H1 (cell line): ENCODE data around the gene PIAS1. TPM values are rescaled to one million over a fixed set of nuclear protein-coding genes. Genes with fewer than 3 reads are reported as not detected.

ENCODE experiments used
- CTCF ChIA-PET: fragments of 300-600 bp; sonication (Branson Sonifier 250); formaldehyde crosslinking; loops from one replicate; lab custom pipeline; 2021; ENCODE audit not compliant: partially characterized antibody; lab: Charles Lee
- POLR2A ChIA-PET: fragments of 300-600 bp; sonication (Branson Sonifier 250); formaldehyde crosslinking; loops from one replicate; lab custom pipeline; 2021; ENCODE audit warnings: inconsistent platforms; ENCODE audit not compliant: partially characterized antibody; lab: Charles Lee
- DNase-seq, 2 experiments: peaks; one replicate each; pipeline versions ENCODE4 v3.0.0 to v3.0.0-alpha.2; 2010 to 2022; ENCODE audit warnings: low spot score in 2 of 2, low read depth in 1 of 2, mixed read lengths in 1 of 2
- FAIRE-seq: peaks from 2 replicates; lab custom pipeline; 2011; peaks lifted over from hg19 to GRCh38; lab: Jason Lieb, UNC
- H2AFZ ChIP-seq: 2 replicates; pipeline ENCODE4 v1.8.1; 2012; ENCODE audit warnings: low read length, inconsistent platforms
- H2AK5ac ChIP-seq: 2 replicates; pipeline ENCODE4 v1.6.1; 2013; ENCODE audit warnings: low read depth, low read length
- H2BK120ac ChIP-seq: replicated peaks from 2 replicates; pipeline ENCODE3; 2013; ENCODE audit warnings: low read depth, low read length, inconsistent platforms
- H2BK12ac ChIP-seq: 2 replicates; pipeline ENCODE4 v1.6.1; 2013; ENCODE audit warnings: low read depth, low read length
- H2BK15ac ChIP-seq: 2 replicates; pipeline ENCODE4 v1.6.1; 2013; ENCODE audit warnings: low read length
- H2BK20ac ChIP-seq: 2 replicates; pipeline ENCODE4 v1.6.1; 2013; ENCODE audit warnings: low read length
- H2BK5ac ChIP-seq: 2 replicates; pipeline ENCODE4 v1.6.1; 2013; ENCODE audit warnings: low read depth, low read length
- H3K14ac ChIP-seq: 2 replicates; pipeline ENCODE4 v1.6.1; 2013; ENCODE audit warnings: inconsistent platforms; ENCODE audit not compliant: insufficient read length
- H3K18ac ChIP-seq: 2 replicates; pipeline ENCODE4 v1.6.1; 2013; ENCODE audit warnings: low read length; ENCODE audit errors: extremely low read depth
- H3K23ac ChIP-seq: 2 replicates; pipeline ENCODE4 v1.6.1; 2013; ENCODE audit warnings: inconsistent platforms; ENCODE audit not compliant: insufficient read length
- H3K23me2 ChIP-seq: 2 replicates; pipeline ENCODE4 v1.6.1; 2013; ENCODE audit warnings: low read depth, low read length
- H3K27ac ChIP-seq: 2 replicates; pipeline ENCODE4 v1.6.1; 2011; ENCODE audit warnings: low read depth, low read length, inconsistent platforms
- H3K27me3 ChIP-seq, 4 experiments: replicated peaks in 1 of 4; 1 replicate in 1 of 4; 2 replicates in 3 of 4; pipeline versions ENCODE4 v1.6.1 to v1.8.1; 2011 to 2013; ENCODE audit warnings: low read length in 3 of 4, mild to moderate bottlenecking in 3 of 4, inconsistent platforms in 2 of 4, mixed read lengths in 2 of 4, moderate library complexity in 1 of 4; ENCODE audit not compliant: control insufficient read depth in 3 of 4, insufficient read depth in 3 of 4; ENCODE audit errors: extremely low read depth in 1 of 4
- H3K36me3 ChIP-seq, 4 experiments: 2 replicates each; pipeline versions ENCODE4 v1.6.1 to v1.8.1; 2011 to 2013; ENCODE audit warnings: mild to moderate bottlenecking in 4 of 4, low read length in 3 of 4, moderate library complexity in 2 of 4, control low read depth in 1 of 4, inconsistent platforms in 1 of 4; ENCODE audit not compliant: insufficient read depth in 4 of 4, control insufficient read depth in 2 of 4
- H3K4ac ChIP-seq: replicated peaks from 2 replicates; pipeline ENCODE3; 2013; ENCODE audit warnings: low read length, low read depth, mixed read lengths, inconsistent platforms; ENCODE audit not compliant: insufficient read length
- H3K4me1 ChIP-seq, 4 experiments: replicated peaks in 1 of 4; 1 replicate in 1 of 4; 2 replicates in 3 of 4; pipeline versions ENCODE4 v1.6.1 to v1.8.1; 2011 to 2013; ENCODE audit warnings: low read length in 3 of 4, inconsistent platforms in 2 of 4, mixed read lengths in 1 of 4; ENCODE audit not compliant: insufficient read depth in 4 of 4, control insufficient read depth in 3 of 4
- H3K4me2 ChIP-seq, 2 experiments: 2 replicates each; pipeline versions ENCODE4 v1.6.1 to v1.8.1; 2011 to 2013; ENCODE audit warnings: low read depth in 2 of 2, low read length in 2 of 2, control low read depth in 1 of 2, inconsistent platforms in 1 of 2, mild to moderate bottlenecking in 1 of 2; ENCODE audit not compliant: insufficient read depth in 1 of 2
- H3K4me3 ChIP-seq, 4 experiments: fragments of 200-600, 300-600 bp in 1 of 4; sonication (generic), shearing (Covaris generic), sonication (Bioruptor Twin) in 1 of 4; 2 replicates each; pipeline versions ENCODE4 v1.5.1 to v1.8.1; 2011 to 2016; ENCODE audit warnings: low read length in 4 of 4, low read depth in 3 of 4, control low read depth in 2 of 4, inconsistent platforms in 2 of 4, mild to moderate bottlenecking in 2 of 4, mixed read lengths in 1 of 4, moderate library complexity in 1 of 4; ENCODE audit not compliant: insufficient read depth in 2 of 4; ENCODE audit errors: extremely low read depth in 1 of 4
- H3K56ac ChIP-seq: replicated peaks from 2 replicates; pipeline ENCODE3; 2013; ENCODE audit warnings: low read depth, mild to moderate bottlenecking, mixed read lengths, low read length, inconsistent platforms; ENCODE audit not compliant: insufficient read length
- H3K79me1 ChIP-seq: 2 replicates; pipeline ENCODE4 v1.6.1; 2013; ENCODE audit warnings: low read depth, low read length, control low read depth
- H3K79me2 ChIP-seq, 2 experiments: 2 replicates each; pipeline versions ENCODE4 v1.6.1 to v1.8.1; 2012 to 2013; ENCODE audit warnings: low read length in 2 of 2, mild to moderate bottlenecking in 2 of 2, inconsistent platforms in 1 of 2; ENCODE audit not compliant: insufficient read depth in 2 of 2, control insufficient read depth in 1 of 2
- H3K9ac ChIP-seq, 4 experiments: replicated peaks in 1 of 4; 1 replicate in 1 of 4; 2 replicates in 3 of 4; pipeline versions ENCODE4 v1.6.1 to v1.8.1; 2011 to 2013; ENCODE audit warnings: low read depth in 3 of 4, low read length in 3 of 4, control low read depth in 2 of 4, mild to moderate bottlenecking in 2 of 4, moderate library complexity in 2 of 4, inconsistent platforms in 1 of 4; ENCODE audit errors: extremely low read depth in 1 of 4
- H3K9me3 ChIP-seq, 2 experiments: 2 replicates each; pipeline versions ENCODE4 v1.6.1 to v1.8.1; 2012 to 2013; ENCODE audit warnings: mild to moderate bottlenecking in 2 of 2, moderate library complexity in 2 of 2, control low read depth in 1 of 2, inconsistent platforms in 1 of 2, low read depth in 1 of 2, low read length in 1 of 2, mixed read lengths in 1 of 2; ENCODE audit not compliant: insufficient read depth in 2 of 2
- H4K20me1 ChIP-seq, 2 experiments: replicated peaks in 1 of 2; 2 replicates each; pipeline versions ENCODE3 to v1.8.1; 2011 to 2013; ENCODE audit warnings: inconsistent platforms in 2 of 2, low read length in 2 of 2, mild to moderate bottlenecking in 1 of 2; ENCODE audit not compliant: insufficient read depth in 2 of 2, control insufficient read depth in 1 of 2
- H4K5ac ChIP-seq: 2 replicates; pipeline ENCODE4 v1.6.1; 2013; ENCODE audit warnings: low read length, low read depth, mixed read lengths, inconsistent platforms; ENCODE audit not compliant: insufficient read length
- H4K8ac ChIP-seq: 2 replicates; pipeline ENCODE4 v1.8.0; 2013; ENCODE audit warnings: mild to moderate bottlenecking, moderate library complexity, low read length, inconsistent platforms; ENCODE audit not compliant: insufficient read depth; ENCODE audit errors: extremely low read depth
- H4K91ac ChIP-seq: replicated peaks from 2 replicates; pipeline ENCODE3; 2013; ENCODE audit warnings: low read length, mixed read lengths, inconsistent platforms; ENCODE audit not compliant: insufficient read length
- JUND ChIP-seq: IDR thresholded peaks from 2 replicates; pipeline ENCODE4 v1.6.1; 2011; ENCODE audit warnings: mild to moderate bottlenecking, improper control_type of control experiment, low read length
- PHF8 ChIP-seq: fragments of 200-600 bp; sonication (generic); conservative IDR thresholded peaks from 2 replicates; pipeline ENCODE4 v1.7.1; 2012; ENCODE audit warnings: low read depth, mild to moderate bottlenecking, inconsistent platforms, low read length, moderate library complexity
- POLR2A ChIP-seq, 2 experiments: IDR thresholded peaks; 1 replicate in 1 of 2; 2 replicates in 1 of 2; pipeline ENCODE4 v1.6.1; 2011; ENCODE audit warnings: low read depth in 2 of 2, low read length in 2 of 2, mild to moderate bottlenecking in 2 of 2; ENCODE audit errors: control extremely low read depth in 1 of 2
- SIX5 ChIP-seq: IDR thresholded peaks from 2 replicates; pipeline ENCODE4 v1.6.1; 2011; ENCODE audit warnings: mild to moderate bottlenecking, low read depth, low read length
- WGBS, 2 experiments: shearing (Covaris generic) in 1 of 2; methylation state at CpG; one replicate each; pipeline versions ENCODE4 v1.1.6 to v1.1.7; 2013 to 2015; ENCODE audit warnings: low lambda C conversion rate in 2 of 2, mixed read lengths in 2 of 2, inconsistent platforms in 1 of 2, low coverage in 1 of 2, missing lambda C conversion rate in 1 of 2; ENCODE audit not compliant: insufficient replicate concordance in 2 of 2, insufficient coverage in 1 of 2, insufficient read length in 1 of 2; ENCODE audit errors: extremely low coverage in 1 of 2, missing lambda C conversion rate in 1 of 2; 5-methylcytosine and 5-hydroxymethylcytosine counted together
- polyA plus RNA-seq, 7 experiments: library from polyadenylated mRNA; depleted of rRNA in 3 of 7; stranded (reverse) in 5 of 7; unstranded in 2 of 7; fragments of >200 nt in 5 of 7; fragments of 200-250 nt in 2 of 7; gene quantifications; 1 replicate in 5 of 7; 2 replicates in 1 of 7; 4 replicates in 1 of 7; pipeline versions ENCODE4 v1.2.1 to v1.2.3, GENCODE V29; 2011 to 2013; ENCODE audit warnings: missing spikeins in 2 of 7, mixed read lengths in 2 of 7
- total RNA-seq: library from RNA; stranded (reverse); fragmentation: NEBNext Ultra II Directional; extraction: Animal tissue kit (Norgen Biotek cat#: 25700); gene quantifications from 2 replicates; pipeline ENCODE4 v1.2.1, GENCODE V29; 2021

The PIAS1 gene
- total and polyA plus RNA-seq, 2 of the 8 experiments (the other 6 are each of a cell fraction or from before 2014, with no cell fraction given): 30.8 to 34.5 TPM

DNA sequence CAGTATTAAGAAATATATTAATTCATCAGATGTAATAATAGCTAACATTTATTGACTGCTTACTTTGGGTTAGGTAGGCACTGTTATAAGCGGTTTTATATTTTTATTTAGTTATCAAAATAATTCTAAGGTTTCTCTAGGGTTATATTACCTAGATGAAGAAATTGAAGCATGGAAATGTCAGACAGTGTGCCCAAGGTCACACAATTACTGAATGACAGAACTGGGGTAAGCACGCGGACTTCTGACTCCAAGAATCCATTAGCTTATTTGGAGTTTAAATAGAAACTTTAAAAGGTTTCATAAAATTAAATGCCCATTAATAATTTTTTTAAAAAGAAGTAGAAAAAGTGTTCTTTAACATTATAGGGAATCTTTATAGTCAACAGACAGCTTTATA is 76.7 kb downstream of the PIAS1 start:
- no peaks in the 10 kb centered on the region for H3K36me3 ChIP-seq
- no peak overlapping the region for H2BK120ac ChIP-seq
- no peak for TF ChIP-seq PHF8
- no peak for TF ChIP-seq SIX5
- no peak for TF ChIP-seq JUND
- TF ChIP-seq POLR2A (IDR thresholded peaks at IDR 0.05; ENCODE audit: control extremely low read depth in 1 of 2, low read depth in 2 of 2, low read length in 2 of 2): no peak
- ChIA-PET CTCF (interaction anchor here (1.6 kb wide), 1 partner anchor 268 kb away, joined by 4 read pairs; no protein-coding TSS in a partner anchor), POLR2A (no interaction called here)
- no peak overlapping the region for H4K8ac ChIP-seq
- no peak overlapping the region for H3K4ac ChIP-seq
- DNase-seq (no peak), FAIRE-seq (no peak)
- H3K23ac ChIP-seq: no peak overlapping the region
- no peak overlapping the region for H2AK5ac ChIP-seq
- H3K18ac ChIP-seq: no peak overlapping the region
- no peak overlapping the region for H3K4me3 ChIP-seq
- no peaks in the 10 kb centered on the region for H3K27me3 ChIP-seq
- no peak overlapping the region for H2BK15ac ChIP-seq
- H4K91ac ChIP-seq: no peak overlapping the region
- H3K79me1 ChIP-seq: no peaks in the 10 kb centered on the region
- no peaks in the 10 kb centered on the region for H3K23me2 ChIP-seq
- no peak overlapping the region for H3K27ac ChIP-seq
- H2BK5ac ChIP-seq: no peak overlapping the region
- H2BK20ac ChIP-seq: no peak overlapping the region
- H4K20me1 ChIP-seq: peaks cover 0 to 1% of the 10 kb centered on the region in 2 experiments
- H3K79me2 ChIP-seq: no peaks in the 10 kb centered on the region
- H3K4me2 ChIP-seq: no peak overlapping the region
- H3K9ac ChIP-seq: no peak overlapping the region
- no peak overlapping the region for H3K56ac ChIP-seq
- H2AFZ ChIP-seq: no peak overlapping the region
- no peaks in the 10 kb centered on the region for H3K9me3 ChIP-seq
- H2BK12ac ChIP-seq: no peak overlapping the region
- no peaks in the 10 kb centered on the region for H3K4me1 ChIP-seq
- no peak overlapping the region for H4K5ac ChIP-seq
- H3K14ac ChIP-seq: no peak overlapping the region
- 86% methylated on average over 3 of the region's 3 CpGs; no CpG with 5 or more reads in 1 of the 2 experiments for WGBS, 2 experiments
